NCI-H1417 treated with DMSO at 0.1 percent for 48 hours (cell line): ENCODE measurements around the gene NOS3.

Source experiments
- DNase-seq: peaks from one replicate; lab custom pipeline; 2025; lab: John Stamatoyannopoulos, UW

NOS3 gene

DNA sequence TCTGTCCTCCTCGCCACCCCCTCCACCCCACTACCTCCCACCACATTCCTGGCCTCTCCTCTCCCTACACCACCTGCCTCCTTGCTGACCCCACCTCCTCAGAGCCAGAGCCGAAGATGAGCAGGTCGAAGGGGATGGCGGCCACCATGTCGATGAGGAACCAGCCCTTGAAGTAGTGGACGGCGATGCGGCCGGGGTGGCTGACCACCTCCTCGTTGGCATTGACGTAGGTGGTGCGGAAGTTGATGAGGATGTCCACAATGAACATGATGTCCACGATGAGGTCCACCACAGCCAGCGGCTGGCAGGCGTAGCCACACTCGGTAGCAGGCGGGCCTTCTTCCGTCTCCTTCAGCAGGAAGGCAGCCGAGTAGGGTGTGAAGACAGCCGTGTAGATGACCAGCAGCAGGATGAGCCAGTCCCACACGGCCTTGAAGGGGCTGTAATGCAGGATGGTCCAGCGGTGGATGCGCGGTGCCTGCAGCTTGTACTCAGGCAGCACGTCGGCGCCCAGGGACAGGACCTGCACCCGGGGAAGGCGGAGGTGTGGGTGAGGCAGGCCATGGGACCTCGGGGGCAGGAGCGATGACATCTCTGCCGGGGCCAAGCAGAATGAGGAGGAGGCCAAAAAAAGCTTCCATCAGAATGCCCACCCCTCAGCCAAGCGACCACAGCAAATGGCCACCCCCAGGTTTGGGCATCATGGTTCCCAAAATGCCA is 38.3 kb upstream of the NOS3 start:
- DNase-seq: no peak

DNA sequence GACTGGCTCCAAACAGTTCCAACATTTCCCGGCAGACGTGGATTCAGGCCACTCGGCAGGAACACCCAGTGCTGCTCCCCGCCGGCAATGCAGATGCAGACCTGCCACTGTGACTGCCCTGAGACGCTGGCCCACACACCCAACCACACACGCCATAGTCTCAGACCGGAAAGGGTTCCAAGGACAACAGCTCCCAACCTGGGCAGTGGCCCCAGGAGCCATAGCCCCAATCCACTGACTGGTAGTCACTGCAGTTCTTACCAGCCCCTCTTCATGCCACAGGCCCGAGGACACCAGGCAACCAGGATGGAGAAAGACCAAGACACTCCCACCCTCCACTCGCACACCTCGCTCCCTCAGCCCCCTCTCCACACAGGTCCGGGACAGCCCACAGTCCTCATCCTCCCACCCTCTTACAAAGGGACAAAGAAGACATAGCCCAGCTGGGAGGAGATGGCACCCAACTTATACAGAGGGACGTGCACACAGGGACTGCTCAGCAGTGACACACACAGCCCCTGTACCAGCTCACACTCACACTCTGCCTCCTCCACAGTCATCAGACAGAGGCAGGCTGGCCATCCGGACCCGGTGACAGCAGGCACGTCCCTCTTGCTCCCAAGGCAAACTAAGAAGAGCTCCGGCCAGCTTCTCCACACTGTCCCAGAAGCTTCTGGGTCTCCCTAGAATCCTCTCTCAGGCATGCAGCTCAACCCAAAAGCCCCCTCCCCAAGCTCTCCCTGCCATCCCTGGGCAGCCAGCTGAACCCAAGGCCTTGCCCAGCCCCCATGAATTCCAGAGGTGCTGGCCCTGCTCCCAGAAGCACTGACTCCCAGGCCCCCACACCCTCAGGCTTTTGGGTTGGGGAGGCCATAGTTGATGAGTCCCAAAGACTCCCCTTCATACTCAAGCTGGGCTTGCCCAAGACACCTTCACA is 37.5 kb upstream of the NOS3 start:
- no peak for DNase-seq

DNA sequence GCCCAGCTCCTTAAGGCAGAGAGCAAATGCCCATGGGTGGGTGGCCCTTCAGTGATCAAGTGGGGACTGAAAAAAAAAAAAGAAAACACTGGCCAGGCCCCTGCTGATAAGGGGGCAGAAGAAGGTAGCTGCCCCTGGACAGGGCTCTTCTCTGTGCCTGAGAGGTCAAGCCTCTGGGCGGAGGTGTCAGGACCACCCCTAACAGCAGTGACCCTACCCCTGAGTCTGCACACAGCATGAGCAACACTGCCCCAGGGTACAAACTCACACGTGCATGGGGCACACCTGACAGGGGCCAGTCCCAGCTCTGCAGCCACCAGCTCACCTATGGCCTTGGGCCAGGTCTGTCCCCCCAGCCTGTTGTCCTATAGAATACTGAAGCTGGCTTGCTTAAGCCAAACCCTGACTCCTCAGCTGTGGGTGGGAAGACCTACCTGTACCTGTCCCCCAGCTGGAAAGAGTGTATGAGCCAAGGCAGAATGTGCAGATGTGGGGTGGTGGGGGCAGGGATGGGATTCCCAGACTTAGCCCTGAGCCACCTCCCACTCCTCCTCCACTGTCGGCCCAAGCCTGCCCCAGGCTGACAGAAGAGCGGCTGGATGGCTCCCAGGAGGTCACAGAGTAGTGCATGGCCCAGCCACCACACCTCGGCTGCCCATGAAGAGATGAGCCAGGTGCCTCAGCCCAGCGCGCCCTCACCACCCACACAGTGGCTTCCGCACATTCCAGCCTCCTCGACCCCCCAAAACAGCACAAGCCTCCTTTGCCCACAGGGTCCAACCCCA is 36.4 kb upstream of the NOS3 start:
- no peak for DNase-seq

DNA sequence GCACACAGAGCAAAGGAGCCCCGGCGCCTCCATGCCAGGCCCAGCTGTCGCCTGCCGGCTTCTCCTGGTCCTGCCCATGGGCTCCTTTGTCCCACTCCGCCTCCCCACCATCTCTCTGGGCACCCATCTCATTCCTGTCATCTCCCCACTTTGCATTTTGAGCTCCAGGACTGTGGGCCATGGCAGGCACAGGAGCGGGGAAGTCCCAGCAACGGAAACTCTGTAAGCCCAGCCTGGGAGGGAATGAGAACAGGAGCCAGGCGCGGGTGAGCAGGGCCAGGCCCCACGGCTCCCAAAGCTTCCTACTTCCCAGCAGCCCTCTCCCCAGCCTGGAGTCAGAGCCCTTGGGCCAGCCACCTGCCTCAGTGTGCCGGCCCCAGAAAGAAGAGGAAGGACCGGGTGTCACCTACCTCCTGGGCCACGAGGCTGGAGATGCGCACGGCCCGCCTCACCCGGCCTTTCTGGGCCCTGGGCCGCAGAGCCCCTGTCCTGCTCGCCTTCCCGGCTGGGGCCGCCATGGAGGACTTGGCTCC is 35.8 kb upstream of the NOS3 start:
- DNase-seq: no peak

DNA sequence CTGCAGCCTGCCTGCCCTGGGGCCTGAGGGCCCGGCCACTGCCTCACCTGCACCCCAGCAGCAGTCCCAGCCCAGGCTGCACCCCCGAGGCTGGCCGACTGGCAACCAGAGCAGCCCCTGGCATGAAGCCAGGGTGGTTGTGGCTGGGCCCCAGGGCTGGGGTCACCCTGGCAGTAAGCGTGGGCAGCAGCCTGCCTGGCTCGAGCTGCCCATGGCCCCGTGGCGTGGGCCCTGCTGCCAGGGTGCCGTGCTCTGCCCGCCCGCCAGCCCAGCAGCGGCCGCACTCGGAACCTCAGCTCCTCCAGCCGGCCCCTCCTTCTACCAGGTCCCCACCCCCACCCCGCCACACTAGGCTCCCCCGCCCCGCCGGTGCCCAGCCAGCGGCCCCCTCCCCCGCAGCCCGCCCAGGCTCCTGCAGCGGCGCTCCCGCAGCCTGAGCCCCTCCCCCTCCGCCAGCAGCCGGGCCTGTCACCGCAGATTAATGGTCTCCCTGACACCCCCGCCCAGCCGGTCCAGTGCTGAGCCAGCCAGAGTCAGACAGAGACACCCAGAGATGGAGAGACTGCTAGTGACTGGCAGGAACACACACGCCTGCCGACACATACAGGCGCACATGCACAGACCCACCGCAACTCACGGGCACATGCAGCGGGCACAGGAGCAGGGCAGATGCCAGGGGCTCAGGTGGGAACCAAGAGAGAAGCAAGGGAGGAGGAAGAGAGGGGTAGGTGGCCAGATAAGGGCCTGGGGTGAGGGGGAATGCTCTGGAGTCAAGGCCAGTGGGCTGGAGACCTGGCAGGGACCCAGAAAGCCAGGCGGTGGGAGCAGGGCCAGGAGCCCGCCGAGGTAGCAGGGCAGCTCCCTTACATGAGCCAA is 35.1 kb upstream of the NOS3 start:
- DNase-seq: peak; percentile 72

DNA sequence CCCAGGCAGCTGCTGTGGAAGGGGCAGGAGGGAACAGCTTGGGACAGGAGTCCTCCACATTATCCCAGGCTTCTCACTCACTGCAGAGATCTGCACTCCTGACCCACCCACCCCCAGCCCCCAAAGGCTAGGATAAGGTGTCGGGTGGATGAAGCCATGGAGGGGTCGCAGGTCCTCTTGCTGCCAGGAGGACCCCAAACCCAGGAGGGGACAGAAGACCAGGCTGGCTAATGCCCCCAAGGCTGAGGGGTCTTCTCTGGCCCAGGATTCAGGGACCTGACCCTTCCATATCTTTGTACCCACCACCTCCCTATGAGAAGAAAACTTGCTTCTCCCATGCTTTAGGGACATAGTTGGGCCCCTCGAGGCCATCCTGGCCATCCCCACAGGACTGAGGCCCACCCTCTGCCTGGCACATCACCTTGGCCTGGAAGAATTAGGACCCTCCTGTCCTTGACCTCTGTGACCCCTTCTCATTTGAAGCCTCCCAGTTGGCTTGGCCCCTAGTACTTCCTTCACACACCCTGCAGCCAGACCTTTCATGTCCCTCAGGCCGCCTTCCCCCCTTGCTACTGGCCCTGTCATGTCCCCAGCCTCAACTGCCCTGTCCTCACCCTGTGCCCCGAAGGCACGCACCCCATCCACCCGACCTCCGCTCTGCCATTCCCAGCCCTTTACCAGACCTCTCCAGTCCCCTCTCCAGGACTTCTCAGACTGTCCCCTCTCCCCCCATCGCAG is 34.3 kb upstream of the NOS3 start:
- no peak for DNase-seq

DNA sequence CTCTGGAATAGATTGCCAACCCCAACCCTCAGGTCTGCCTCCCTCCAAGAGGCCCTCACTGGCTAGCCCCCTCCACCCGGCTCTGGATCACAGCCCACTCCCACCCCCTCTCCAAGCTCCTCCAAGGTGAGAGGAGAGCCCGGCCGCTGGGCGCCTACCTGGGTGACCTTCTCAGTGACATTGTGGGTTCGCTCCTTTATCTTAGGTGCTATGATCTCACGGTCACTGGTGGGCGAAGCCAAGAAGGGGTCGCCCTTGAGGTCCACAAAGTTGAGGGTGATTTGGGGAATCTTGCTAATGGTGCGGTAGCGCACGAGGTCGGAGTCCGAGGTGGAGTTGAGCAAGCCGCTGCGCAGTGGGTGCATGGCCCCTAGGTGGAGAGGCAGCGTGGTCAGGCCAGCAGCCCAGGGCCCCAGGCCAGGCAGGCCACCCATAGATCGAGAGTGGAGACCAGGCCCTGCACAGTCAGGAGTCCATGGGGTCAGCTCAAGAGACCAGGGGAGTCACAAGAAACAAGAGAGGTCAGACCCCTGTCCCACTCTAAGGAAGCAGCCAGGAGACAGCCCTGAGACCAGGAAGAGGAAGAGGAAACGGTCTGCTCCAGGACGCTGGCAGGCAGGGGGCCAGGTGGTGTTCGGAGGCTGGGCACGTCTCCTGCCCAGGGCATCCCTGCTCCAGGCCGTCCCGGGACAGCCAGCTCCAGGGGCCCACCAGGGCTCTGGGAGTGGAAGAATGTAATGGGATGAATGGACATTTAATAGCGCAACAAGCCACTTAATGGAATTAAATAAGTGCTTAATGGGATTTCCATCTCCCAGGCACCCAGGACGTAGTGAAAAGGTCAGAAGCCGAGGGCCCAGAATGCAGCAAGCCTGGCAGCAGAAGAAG is 33.4 kb upstream of the NOS3 start:
- DNase-seq: no peak

DNA sequence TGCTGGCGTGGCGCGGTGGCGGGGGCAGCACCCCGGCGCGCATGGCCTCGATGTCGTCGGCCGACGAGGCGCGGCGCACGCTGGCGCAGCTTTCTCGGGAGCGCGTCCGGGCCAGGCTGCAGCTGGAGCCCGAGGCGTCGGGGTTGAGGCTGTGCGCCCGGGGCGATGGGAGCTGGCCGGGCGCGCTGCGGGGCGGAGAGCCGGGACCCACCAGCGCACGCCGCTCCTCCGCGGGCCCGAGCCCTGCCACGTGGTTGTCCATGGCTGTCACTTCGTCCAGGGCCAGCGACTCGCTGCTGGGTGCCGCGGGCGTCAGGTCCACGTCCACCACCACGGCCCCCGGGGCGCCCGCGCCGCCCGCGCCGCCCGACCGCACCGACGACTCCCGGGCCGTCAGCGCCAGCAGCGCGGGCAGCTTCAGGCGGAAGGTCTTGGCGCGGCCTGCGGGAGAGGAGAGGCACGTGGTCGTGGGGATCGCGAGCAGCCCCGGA is 32.7 kb upstream of the NOS3 start:
- DNase-seq: no peak

DNA sequence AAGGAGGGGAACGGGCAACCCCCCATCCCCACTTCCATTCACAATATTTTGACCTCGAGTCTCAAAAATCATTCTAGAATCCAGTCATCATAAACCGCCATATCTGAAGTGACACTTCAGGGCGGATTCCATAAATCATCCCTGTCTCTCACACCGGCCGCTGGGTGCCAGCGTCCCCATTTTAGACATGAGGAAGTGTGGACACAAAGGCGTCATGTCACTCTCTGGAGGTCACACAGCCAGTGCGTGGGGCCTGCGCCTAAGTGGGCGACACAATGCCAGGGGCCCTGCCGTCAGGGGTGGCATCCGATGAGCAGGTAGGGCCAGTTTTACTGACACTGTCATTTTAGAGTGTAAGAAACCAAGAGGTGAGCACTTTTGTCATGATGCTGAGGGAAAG is 32.2 kb upstream of the NOS3 start:
- DNase-seq: no peak

DNA sequence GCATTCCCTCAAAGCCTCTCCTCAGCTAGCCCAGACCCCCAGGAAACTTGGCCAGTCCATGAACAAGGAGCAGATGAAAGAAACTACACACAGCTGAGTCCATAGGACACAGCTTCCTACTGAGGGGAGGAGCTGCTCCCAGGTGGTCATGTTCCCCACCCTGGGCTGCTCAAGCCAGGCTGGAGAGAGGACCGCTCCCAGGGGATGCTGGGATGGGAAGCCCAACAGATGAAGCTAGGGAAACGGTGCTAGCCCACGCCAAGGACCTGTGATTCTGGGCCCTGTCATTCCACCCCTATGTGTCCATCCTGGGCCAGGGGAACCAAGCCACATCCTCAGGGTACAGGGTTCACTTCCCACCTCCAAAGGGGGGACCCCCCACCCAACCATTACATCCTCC is 31.7 kb upstream of the NOS3 start:
- no peak for DNase-seq

DNA sequence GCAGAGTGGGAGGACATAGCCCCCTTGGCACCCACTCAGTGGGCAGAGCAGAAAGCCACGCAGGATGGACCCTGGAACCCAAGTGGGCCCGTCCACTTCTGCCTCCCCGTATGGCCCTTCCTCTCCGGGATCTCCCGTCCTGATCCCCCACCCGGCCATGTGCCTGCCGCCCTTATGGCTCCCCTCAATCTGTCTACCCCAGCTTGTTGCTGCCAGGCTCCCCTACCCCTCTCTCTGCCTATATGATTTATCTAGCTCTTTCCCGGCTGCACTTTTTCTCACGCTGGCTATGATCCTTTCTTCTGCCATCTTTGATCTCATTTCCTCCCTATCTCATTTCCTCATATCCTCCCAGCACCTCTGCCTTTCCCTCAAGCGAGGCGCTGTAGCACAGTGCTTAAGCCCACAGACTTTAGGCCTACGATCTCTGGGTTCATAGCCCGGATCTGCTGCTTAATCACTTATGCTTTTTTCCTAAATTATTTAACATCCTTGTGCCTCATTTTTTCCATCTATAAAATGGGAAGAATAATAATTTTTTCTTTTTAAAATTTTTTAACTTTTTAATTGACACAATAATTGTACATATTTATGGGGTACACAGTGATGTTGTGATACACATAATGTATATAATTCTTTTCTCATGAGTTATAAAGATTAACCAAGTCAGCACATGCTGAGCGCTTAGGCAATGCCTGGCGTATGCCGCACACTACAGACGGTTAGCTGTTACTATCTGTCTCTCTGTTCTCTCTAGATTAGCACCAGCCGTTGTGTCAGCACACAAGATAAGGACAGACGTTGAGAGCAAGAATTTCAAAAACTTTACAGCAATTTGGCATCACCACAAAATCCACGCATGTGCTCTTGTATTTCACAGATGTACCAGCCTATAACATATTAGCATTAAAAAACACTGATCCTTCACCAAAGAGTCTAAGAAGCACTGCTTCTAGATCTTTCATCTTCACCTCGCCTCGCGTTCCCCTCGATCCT is 30.8 kb upstream of the NOS3 start:
- no peak for DNase-seq

DNA sequence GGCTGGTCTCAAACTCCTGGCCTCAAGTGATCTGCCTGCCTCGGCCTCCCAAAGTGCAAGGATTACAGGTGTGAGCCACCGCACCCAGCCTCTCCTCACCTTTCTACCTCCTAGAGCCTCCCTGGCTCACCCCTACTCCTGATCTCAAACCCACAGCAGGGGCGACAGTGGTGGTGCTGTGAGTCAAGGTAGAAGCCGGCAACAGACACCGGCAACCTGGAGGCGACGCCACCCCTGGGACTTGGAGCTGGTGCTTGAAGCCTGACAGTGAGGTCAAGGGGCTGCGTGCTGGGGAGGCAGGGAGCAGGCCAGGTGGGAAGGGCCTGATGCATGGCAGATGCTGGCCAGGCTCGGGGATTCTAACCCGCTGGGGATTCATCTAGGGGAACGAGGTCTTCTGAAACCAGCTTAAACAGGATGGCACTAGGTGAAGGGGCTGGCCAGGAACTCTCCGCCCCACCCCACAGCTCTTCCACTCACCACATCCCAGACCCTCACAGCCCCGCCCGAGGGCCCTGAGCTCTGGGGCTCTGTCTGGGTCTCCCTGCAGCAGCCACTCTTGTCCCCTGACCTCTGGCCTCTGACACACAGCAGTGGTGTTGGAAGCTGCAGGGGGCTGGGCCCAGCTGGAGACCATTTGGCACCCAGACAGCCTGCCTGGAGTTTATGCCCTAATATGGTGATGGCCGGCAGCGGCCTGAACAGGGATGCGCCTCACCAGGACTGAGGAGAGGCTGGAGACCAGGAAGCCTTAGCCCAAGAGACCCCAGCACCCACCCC is 29.1 kb upstream of the NOS3 start:
- no peak for DNase-seq

DNA sequence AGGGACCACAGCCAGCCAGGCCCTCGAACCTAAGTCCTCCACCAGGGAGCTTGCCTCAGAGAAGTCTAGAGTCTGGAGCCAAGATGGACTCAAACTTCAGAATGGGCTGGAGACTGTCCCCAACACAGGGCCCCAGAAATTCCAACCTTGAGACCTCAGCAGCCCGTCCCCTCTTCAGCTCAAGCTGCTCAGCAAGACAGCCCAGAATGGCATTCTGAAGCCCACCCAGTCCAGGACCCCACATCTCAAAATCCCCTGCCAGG is 28.6 kb upstream of the NOS3 start:
- DNase-seq: no peak

DNA sequence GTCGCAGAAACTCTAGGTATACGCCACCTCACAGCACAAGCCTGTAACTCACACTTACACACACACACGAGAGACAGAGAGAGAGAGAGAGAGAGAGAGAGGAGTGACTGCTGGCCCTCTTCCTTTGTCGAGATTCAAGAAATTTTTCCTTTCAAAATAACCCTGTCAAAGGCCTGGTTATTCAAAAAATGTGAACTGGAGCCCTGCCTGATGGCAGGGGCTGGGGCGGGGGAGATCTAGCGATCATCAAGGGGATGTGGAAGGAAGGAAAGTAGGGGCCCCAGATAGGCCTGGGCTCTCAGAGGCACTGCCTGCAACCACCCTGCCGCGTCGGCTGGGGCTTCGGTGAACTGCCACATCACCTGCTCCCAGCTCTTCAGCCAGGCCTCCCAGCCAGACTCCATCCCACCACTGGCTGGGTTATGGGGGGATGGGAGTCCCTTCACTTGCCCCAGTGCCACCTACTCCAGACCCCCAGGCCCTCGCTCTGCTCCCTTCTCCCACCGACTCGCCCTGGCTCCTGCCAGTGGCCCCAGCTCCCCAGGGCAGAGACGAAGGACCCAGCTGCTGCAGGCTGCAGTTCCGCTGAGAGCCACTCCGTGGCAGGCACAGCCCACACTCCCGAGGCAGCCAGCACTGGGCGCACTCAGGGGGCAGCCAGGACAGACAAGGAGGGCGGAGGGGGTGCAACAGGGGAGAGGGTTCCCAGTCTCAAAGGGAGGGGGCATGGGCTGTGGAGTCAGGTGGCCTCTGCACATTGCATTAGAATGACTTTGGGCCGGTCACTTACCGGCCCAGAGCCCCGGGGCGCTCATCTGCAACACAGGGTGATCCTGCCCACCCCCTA is 28.0 kb upstream of the NOS3 start:
- DNase-seq: no peak

DNA sequence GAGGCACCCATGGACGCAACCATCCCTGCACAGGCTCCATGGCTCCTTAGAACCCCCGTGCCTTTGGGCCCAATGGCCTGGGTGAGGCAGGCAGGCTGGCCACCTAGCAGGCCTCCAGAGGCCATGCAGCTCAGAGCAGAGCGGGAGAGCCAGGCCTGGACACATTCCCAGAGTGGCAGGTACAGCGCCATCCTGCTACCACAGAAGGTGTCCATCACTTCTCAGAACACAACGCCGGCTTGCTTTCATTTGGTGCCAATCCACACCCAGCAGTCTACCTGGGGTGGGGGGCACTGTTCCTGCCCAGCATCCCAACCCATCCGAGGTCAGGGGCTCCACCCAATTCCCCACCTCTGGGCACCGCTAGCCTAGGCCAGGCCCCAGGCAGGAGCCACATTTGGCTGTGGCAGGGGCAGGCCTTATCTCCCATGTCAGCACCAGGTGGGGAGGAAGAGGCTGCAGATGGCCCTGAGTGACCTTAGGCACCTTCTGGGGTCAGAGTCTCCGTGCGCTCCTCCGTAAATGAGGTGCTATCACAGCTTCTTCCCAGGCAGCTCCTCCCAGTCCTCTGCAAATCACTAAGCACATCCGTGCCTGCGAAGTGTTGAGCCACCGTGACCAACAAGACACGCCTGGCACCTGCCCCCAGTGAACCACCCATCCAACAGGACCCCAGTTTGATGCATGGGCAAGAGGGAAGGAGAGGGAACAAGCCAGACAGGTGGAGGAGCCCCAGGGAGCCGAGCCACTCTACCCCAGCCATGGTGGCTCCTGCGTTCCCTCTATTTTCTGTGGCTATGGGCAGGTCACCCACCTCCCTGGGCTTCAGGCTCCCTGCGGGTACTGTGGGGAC is 26.9 kb upstream of the NOS3 start:
- no peak for DNase-seq
